GM18498 (cell line): ENCODE data around the gene CC2D2A.
"Not testable (repeated sequence)": the region's sequence is repeated elsewhere in the genome, so short reads cannot be mapped to it uniquely, and the experiment has no call there.

Source experiments
- ATAC-seq: cut with Tn5 transposase; IDR thresholded peaks from one replicate; pipeline ENCODE4 v1.9.1; 2021; ENCODE audit warnings: mild to moderate bottlenecking, moderate library complexity; ENCODE audit not compliant: unreplicated experiment

Gene CC2D2A

GRCh38 chr4:15556511-15557092 is 86.9 kb downstream of the CC2D2A start:
- ATAC-seq, result no peak

- ATAC-seq, result no peak
Observed at GRCh38 chr4:15557786-15558550, 88.3 kb downstream of the CC2D2A start.

- ATAC-seq, result no peak
Observed at GRCh38 chr4:15558561-15558960, 88.9 kb downstream of the CC2D2A start.

- ATAC-seq, result no peak
Observed at GRCh38 chr4:15562114-15562513, 92.4 kb downstream of the CC2D2A start.

GRCh38 chr4:15562623-15563022 is 92.9 kb downstream of the CC2D2A start:
- ATAC-seq, result no peak

- ATAC-seq, result no peak
Observed at GRCh38 chr4:15563871-15564270, 94.2 kb downstream of the CC2D2A start.

- ATAC-seq, result no peak
Observed at GRCh38 chr4:15568821-15569220, 99.1 kb downstream of the CC2D2A start.

GRCh38 chr4:15569746-15570145 is 100.1 kb downstream of the CC2D2A start:
- no peak for ATAC-seq

- ATAC-seq, result no peak
Observed at GRCh38 chr4:15575966-15576365, 106.3 kb downstream of the CC2D2A start.

- no peak for ATAC-seq
Observed at GRCh38 chr4:15577508-15577907, 107.8 kb downstream of the CC2D2A start.

- ATAC-seq, result no peak
Observed at GRCh38 chr4:15584785-15585184, 115.1 kb downstream of the CC2D2A start.

GRCh38 chr4:15585331-15585730 is 115.6 kb downstream of the CC2D2A start:
- no peak for ATAC-seq

- no peak for ATAC-seq
Observed at GRCh38 chr4:15586066-15586465, 116.4 kb downstream of the CC2D2A start.

GRCh38 chr4:15587649-15588048 is 118.0 kb downstream of the CC2D2A start:
- no peak for ATAC-seq

GRCh38 chr4:15592799-15593198 is 123.1 kb downstream of the CC2D2A start:
- ATAC-seq, result no peak

GRCh38 chr4:15598644-15599043 is 129.0 kb downstream of the CC2D2A start:
- ATAC-seq, result no peak

- ATAC-seq, result no peak
Observed at GRCh38 chr4:15600176-15600575, 130.5 kb downstream of the CC2D2A start.

- ATAC-seq, result no peak
Observed at GRCh38 chr4:15601862-15602261, 132.2 kb downstream of the CC2D2A start.

- ATAC-seq, result no peak
Observed at GRCh38 chr4:15605537-15605936, 135.9 kb downstream of the CC2D2A start.

- ATAC-seq, result no peak
Observed at GRCh38 chr4:15610855-15611254, 141.2 kb downstream of the CC2D2A start.

GRCh38 chr4:15612136-15612535 is 142.5 kb downstream of the CC2D2A start:
- no peak for ATAC-seq

GRCh38 chr4:15614891-15615290 is 145.2 kb downstream of the CC2D2A start:
- not testable (repeated sequence) for ATAC-seq

- not testable (repeated sequence) for ATAC-seq
Observed at GRCh38 chr4:15617407-15617806, 147.7 kb downstream of the CC2D2A start.
